NOMO-1 treated with DMSO at 0.1 percent for 48 hours (cell line): ENCODE data around the gene RASL11B.

Experiments used
- DNase-seq: peaks from one replicate; lab custom pipeline; 2025; ENCODE audit not compliant: unreplicated experiment; lab: John Stamatoyannopoulos, UW

RASL11B gene

DNA sequence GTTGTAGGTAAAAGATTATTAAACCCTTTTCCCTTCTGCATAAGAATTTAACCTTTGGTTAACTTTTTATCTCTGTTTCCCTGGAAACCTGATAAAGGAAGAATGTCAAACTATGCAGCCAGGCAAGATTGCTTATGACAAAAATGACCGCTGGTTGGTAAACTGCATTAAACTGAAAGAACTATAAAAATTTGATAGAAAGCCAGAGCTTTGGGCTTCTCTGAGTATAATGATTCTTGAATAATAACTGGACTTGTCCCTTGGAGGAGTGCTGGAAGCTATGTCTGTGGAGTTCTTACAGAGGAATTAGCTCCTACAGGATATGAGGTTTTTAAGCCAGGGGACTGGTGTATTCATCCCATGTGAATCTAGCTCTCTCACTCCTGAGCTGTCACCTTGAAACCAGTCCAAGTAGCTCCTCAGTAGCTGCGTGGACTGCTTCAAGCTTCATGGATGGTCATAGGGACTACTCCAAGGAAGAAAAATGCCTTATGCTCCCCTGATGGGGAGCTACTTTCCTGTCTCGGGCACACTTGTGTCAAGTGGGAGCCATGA, 52.0 kb downstream of the RASL11B start:
- no peak for DNase-seq

DNA sequence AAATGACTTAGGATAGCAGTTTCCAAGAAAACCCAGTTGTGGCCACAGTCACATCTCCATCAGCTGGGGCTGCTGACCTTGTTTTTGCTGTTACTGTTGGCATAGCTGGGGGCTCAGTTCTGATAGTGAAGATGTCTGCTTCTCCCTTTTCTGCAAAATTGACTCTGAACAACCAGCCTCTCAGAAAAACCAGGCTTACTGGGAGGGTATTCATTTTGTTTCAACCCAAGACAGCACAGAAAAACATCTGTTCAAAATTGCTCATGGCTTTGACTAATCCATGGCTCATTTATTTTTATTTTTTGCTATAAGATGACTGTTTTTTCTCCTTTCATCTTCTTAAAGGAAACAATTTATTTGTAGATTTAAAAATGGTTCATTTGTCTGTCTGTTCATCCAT, 53.1 kb downstream of the RASL11B start:
- DNase-seq = no peak

DNA sequence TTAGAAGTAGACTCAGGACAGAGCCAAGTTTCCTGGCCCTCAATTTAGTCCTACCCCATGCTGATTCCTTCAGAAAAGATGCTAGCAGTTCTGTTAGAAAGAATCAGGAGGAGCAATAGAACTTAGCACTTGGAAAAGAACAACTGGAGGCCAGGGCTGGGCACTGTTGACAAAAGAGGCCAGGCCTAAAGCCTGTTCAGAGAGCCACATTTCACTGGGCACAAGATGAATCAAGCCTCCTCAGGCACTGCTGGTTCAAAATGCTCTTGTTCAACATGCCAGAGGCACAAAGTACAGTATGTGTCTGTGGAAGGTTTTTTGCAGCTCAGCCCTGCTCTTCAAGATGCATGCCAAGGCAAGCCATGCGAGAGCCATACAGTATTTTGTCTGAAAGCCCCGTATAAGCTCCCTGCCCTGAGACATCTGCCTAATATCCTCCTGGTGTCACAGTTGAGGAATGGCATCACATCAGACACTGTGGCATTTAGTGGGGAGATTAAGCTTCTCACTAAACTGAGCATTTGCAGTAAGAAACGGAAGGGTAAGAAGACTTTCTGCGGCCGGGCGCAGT, 53.7 kb downstream of the RASL11B start:
- DNase-seq = no peak
